IPS-18a (cell line): ENCODE measurements around the gene CLPTM1.
A peak's percentile ranks its signal among the peaks of the same experiment; 100 is the strongest.

Experiments used
- H3K27ac ChIP-seq: one replicate; pipeline ENCODE4 v1.5.1; 2013; ENCODE audit warnings: low read length
- H3K27me3 ChIP-seq: one replicate; pipeline ENCODE4 v1.6.1; 2013; ENCODE audit warnings: mild to moderate bottlenecking, low read length; ENCODE audit not compliant: control insufficient read depth, insufficient read depth
- H3K36me3 ChIP-seq: one replicate; pipeline ENCODE4 v1.6.1; 2013; ENCODE audit warnings: low read depth, low read length; ENCODE audit not compliant: control insufficient read depth
- H3K4me1 ChIP-seq: one replicate; pipeline ENCODE4 v1.6.1; 2013; ENCODE audit warnings: low read depth, low read length; ENCODE audit not compliant: control insufficient read depth
- H3K4me3 ChIP-seq: one replicate; pipeline ENCODE4 v1.5.1; 2013; ENCODE audit warnings: low read length
- H3K9ac ChIP-seq: one replicate; pipeline ENCODE4 v1.6.1; 2013; ENCODE audit warnings: mild to moderate bottlenecking, low read length, moderate library complexity
- H3K9me3 ChIP-seq: one replicate; pipeline ENCODE4 v1.6.1; 2013; ENCODE audit warnings: low read depth, low read length; ENCODE audit not compliant: control insufficient read depth

CLPTM1 gene

GRCh38 chr19:44948763-44949374, 6.3 kb upstream of the CLPTM1 start:
- Histone ChIP-seq H3K4me1 (no peaks in the 10 kb centered on the region), H3K36me3 (no peaks in the 10 kb centered on the region), H3K4me3 (no peak overlapping the region), H3K27me3 (no peaks in the 10 kb centered on the region), H3K9ac (no peak overlapping the region), H3K27ac (no peak overlapping the region), H3K9me3 (no peaks in the 10 kb centered on the region)

GRCh38 chr19:44949550-44949949, 5.6 kb upstream of the CLPTM1 start:
- Histone ChIP-seq H3K9ac (no peak overlapping the region), H3K4me3 (no peak overlapping the region)

GRCh38 chr19:44951179-44952159, 3.7 kb upstream of the CLPTM1 start:
- no peaks in the 10 kb centered on the region for H3K27me3 ChIP-seq
- no peak overlapping the region for H3K27ac ChIP-seq
- H3K4me3 ChIP-seq: no peak overlapping the region
- H3K4me1 ChIP-seq: peaks cover 7% of the 10 kb centered on the region
- H3K36me3 ChIP-seq: no peaks in the 10 kb centered on the region
- no peak overlapping the region for H3K9ac ChIP-seq
- no peaks in the 10 kb centered on the region for H3K9me3 ChIP-seq

More at GRCh38 chr19:44949550-44949949, 5.6 kb upstream of the CLPTM1 start:
- H3K4me1 ChIP-seq: no peaks in the 10 kb centered on the region
- H3K27me3 ChIP-seq: no peaks in the 10 kb centered on the region
- no peak overlapping the region for H3K27ac ChIP-seq
- no peaks in the 10 kb centered on the region for H3K36me3 ChIP-seq
- H3K9me3 ChIP-seq: no peaks in the 10 kb centered on the region

- peak overlapping the region; percentile 98 for H3K27ac ChIP-seq
- no peaks in the 10 kb centered on the region for H3K36me3 ChIP-seq
- H3K4me1 ChIP-seq: peaks cover 7% of the 10 kb centered on the region
- no peaks in the 10 kb centered on the region for H3K9me3 ChIP-seq
- peak overlapping the region; percentile 100 for H3K4me3 ChIP-seq
- no peaks in the 10 kb centered on the region for H3K27me3 ChIP-seq
- H3K9ac ChIP-seq: peak overlapping the region; percentile 95
Observed at GRCh38 chr19:44954278-44954648, 917 bp upstream of the CLPTM1 start.

GRCh38 chr19:44955505-44956439, 592 bp downstream of the CLPTM1 start:
- Histone ChIP-seq H3K36me3 (no peaks in the 10 kb centered on the region), H3K4me3 (peak overlapping the region; percentile 100), H3K27ac (peak overlapping the region; percentile 22), H3K27me3 (no peaks in the 10 kb centered on the region), H3K4me1 (peaks cover 7% of the 10 kb centered on the region), H3K9ac (peak overlapping the region; percentile 95), H3K9me3 (no peaks in the 10 kb centered on the region)

GRCh38 chr19:44957526-44957925, 2.3 kb downstream of the CLPTM1 start:
- Histone ChIP-seq H3K27ac (no peak overlapping the region), H3K9ac (no peak overlapping the region), H3K36me3 (peaks cover 6% of the 10 kb centered on the region), H3K4me1 (peaks cover 7% of the 10 kb centered on the region), H3K27me3 (no peaks in the 10 kb centered on the region), H3K4me3 (no peak overlapping the region), H3K9me3 (no peaks in the 10 kb centered on the region)

- H3K36me3 ChIP-seq: peaks cover 6% of the 10 kb centered on the region
- H3K27me3 ChIP-seq: no peaks in the 10 kb centered on the region
- no peak overlapping the region for H3K9ac ChIP-seq
- no peaks in the 10 kb centered on the region for H3K9me3 ChIP-seq
- no peak overlapping the region for H3K27ac ChIP-seq
- no peak overlapping the region for H3K4me3 ChIP-seq
- H3K4me1 ChIP-seq: peaks cover 7% of the 10 kb centered on the region
Observed at GRCh38 chr19:44958090-44958489, 2.9 kb downstream of the CLPTM1 start.

GRCh38 chr19:44959691-44960090, 4.5 kb downstream of the CLPTM1 start:
- Histone ChIP-seq H3K36me3 (peaks cover 11% of the 10 kb centered on the region), H3K27me3 (no peaks in the 10 kb centered on the region), H3K9me3 (no peaks in the 10 kb centered on the region), H3K4me3 (no peak overlapping the region), H3K9ac (no peak overlapping the region), H3K4me1 (peaks cover 7% of the 10 kb centered on the region), H3K27ac (no peak overlapping the region)

- H3K4me1 ChIP-seq: peaks cover 4% of the 10 kb centered on the region
- no peaks in the 10 kb centered on the region for H3K9me3 ChIP-seq
- no peak overlapping the region for H3K4me3 ChIP-seq
- peaks cover 13% of the 10 kb centered on the region for H3K36me3 ChIP-seq
- no peak overlapping the region for H3K27ac ChIP-seq
- H3K27me3 ChIP-seq: no peaks in the 10 kb centered on the region
- no peak overlapping the region for H3K9ac ChIP-seq
Observed at GRCh38 chr19:44960906-44961728, 5.9 kb downstream of the CLPTM1 start.

GRCh38 chr19:44961821-44962220, 6.6 kb downstream of the CLPTM1 start:
- Histone ChIP-seq H3K9ac (no peak overlapping the region), H3K36me3 (peaks cover 13% of the 10 kb centered on the region), H3K4me1 (no peaks in the 10 kb centered on the region), H3K9me3 (no peaks in the 10 kb centered on the region), H3K27me3 (no peaks in the 10 kb centered on the region), H3K4me3 (no peak overlapping the region), H3K27ac (no peak overlapping the region)
